GM23248 (cell line): ENCODE results near the gene ZBTB7C.

ENCODE experiments used
- EZH2 ChIP-seq: fragments of 200-600 bp; sonication (generic); IDR thresholded peaks from 2 replicates; pipeline ENCODE4 v1.6.1; 2018; ENCODE audit warnings: antibody characterized with exemption, mild to moderate bottlenecking; ENCODE audit not compliant: insufficient read depth, poor library complexity, severe bottlenecking
- EZH2phosphoT487 ChIP-seq: fragments of 200-600 bp; sonication (generic); IDR thresholded peaks from 2 replicates; pipeline ENCODE4 v1.6.1; 2018; ENCODE audit warnings: antibody characterized with exemption, moderate library complexity, mild to moderate bottlenecking, low read depth; ENCODE audit not compliant: insufficient read depth

GRCh38 chr18:48278081-48278480 lies 131.1 kb downstream of the ZBTB7C start:
- TF ChIP-seq EZH2 (no peak), EZH2phosphoT487 (no peak)
